ENCODE measurements around the gene GPR62. TPM values are rescaled to one million over a fixed set of nuclear protein-coding genes. Genes with fewer than 3 reads are reported as not detected.

GPR62 gene
- total and polyA plus RNA-seq, 9 donors = 0.15 to 0.83 (median 0.30) TPM

GRCh38 chr3:51977446-51978142 lies 22.4 kb downstream of the GPR62 start:
- WGBS, 3 donors = 85 to 88% (median 85%) methylated on average over 6 to 9 of the region's 9 CpGs
- H3K27me3 ChIP-seq = no peaks in the 10 kb centered on the region
- H3K4me3 ChIP-seq = no peak overlapping the region
- intact Hi-C loops (cut with DNase I) = no loop called here
- no peak overlapping the region for H3K27ac ChIP-seq
- no peaks in the 10 kb centered on the region for H3K36me3 ChIP-seq
- H3K9me3 ChIP-seq = no peaks in the 10 kb centered on the region
- H3K4me1 ChIP-seq (ENCODE audit: insufficient read depth) = peaks cover 5% of the 10 kb centered on the region
- no peak for DNase-seq
- no peak for TF ChIP-seq EP300 (IDR thresholded peaks at IDR 0.05)
- TF ChIP-seq CTCF (IDR thresholded peaks at IDR 0.05) = no peak
- TF ChIP-seq POLR2A (IDR thresholded peaks at IDR 0.05) = no peak

GRCh38 chr3:51978143-51978502 lies 22.9 kb downstream of the GPR62 start:
- H3K27ac ChIP-seq = no peak overlapping the region
- no peaks in the 10 kb centered on the region for H3K9me3 ChIP-seq
- WGBS, 3 donors = 71 to 75% (median 73%) methylated on average over 4 of the region's 4 CpGs
- H3K4me3 ChIP-seq = no peak overlapping the region
- TF ChIP-seq EP300 (IDR thresholded peaks at IDR 0.05) (no peak), CTCF (IDR thresholded peaks at IDR 0.05) (no peak), POLR2A (IDR thresholded peaks at IDR 0.05) (no peak)
- intact Hi-C loops (cut with DNase I) = no loop called here
- no peak for DNase-seq
- H3K27me3 ChIP-seq = no peaks in the 10 kb centered on the region
- no peaks in the 10 kb centered on the region for H3K36me3 ChIP-seq
- peaks cover 5% of the 10 kb centered on the region for H3K4me1 ChIP-seq (ENCODE audit: insufficient read depth)

DNA sequence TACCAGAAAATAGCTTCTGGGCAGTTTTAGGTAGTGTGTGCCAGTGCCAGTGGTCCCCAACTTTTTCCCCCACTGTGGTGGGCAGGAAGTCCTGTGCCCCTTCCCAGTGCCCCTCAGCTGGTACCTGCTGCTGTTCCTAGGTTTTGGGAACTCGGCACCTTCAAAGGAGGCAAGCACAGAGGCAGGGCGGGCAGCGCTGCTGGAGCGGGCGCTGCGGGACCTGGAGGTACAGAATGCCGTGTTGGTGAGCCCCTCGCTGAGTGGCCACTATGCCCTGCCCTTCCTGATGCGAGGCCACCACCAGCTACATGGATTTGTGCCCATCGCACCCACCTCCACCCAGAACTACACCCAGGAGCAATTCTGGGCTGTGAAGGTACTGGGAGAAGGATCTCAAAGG lies 25.1 kb downstream of the GPR62 start:
- Histone ChIP-seq H3K27ac (no peak overlapping the region), H3K4me3 (no peak overlapping the region), H3K4me1 (ENCODE audit: insufficient read depth) (peaks cover 9% of the 10 kb centered on the region), H3K36me3 (no peaks in the 10 kb centered on the region), H3K27me3 (no peaks in the 10 kb centered on the region), H3K9me3 (no peaks in the 10 kb centered on the region)
- DNase-seq = no peak
- 93 to 98% (median 97%) methylated on average over 10 of the region's 10 CpGs for WGBS, 3 donors
- TF ChIP-seq EP300 (IDR thresholded peaks at IDR 0.05) = no peak
- TF ChIP-seq POLR2A (IDR thresholded peaks at IDR 0.05) = no peak
- no peak for TF ChIP-seq CTCF (IDR thresholded peaks at IDR 0.05)
- intact Hi-C loops (cut with DNase I) = no loop called here

DNA sequence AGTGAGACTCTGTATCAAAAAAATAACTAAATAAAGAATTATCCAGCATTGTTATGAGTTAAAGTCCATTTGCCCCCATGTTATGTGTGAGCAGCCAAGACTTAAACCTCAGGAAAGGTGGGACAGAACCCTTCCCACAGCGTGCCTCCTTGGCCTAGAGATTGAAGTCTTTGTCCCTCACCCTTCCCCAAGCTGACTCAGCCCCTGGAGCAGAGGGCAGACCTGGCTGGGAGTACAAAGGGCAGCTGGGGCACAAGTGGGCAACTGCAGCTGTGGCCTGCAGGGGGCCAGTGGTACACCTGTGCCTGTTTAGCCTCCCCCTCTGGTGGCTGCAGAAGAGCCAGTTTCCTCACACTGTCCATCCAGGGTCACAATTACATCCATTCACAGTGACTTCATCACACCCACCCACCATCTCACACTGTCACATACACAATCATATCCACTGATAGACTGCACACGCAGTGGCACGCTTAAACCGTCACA lies 27.2 kb downstream of the GPR62 start:
- WGBS, 3 donors = 8 to 16% (median 14%) methylated on average over 4 of the region's 4 CpGs
- TF ChIP-seq POLR2A (IDR thresholded peaks at IDR 0.05) (no peak), CTCF (IDR thresholded peaks at IDR 0.05) (peak in 1 of 3 donors; percentile 27), EP300 (IDR thresholded peaks at IDR 0.05) (no peak)
- intact Hi-C loops (cut with DNase I) = no loop called here
- H3K27ac ChIP-seq = peak overlapping the region; percentile 65 to 96
- H3K4me3 ChIP-seq = peak overlapping the region; percentile 61
- DNase-seq = no peak
- no peaks in the 10 kb centered on the region for H3K36me3 ChIP-seq
- H3K9me3 ChIP-seq = no peaks in the 10 kb centered on the region
- H3K27me3 ChIP-seq = no peaks in the 10 kb centered on the region
- H3K4me1 ChIP-seq (ENCODE audit: insufficient read depth) = peaks cover 9% of the 10 kb centered on the region
